ENCODE measurements around the gene MLLT6. TPM values are rescaled to one million over a fixed set of nuclear protein-coding genes. Genes with fewer than 3 reads are reported as not detected.
A peak's percentile ranks its signal among the peaks of the same experiment; 100 is the strongest.

The MLLT6 gene
- total and polyA plus RNA-seq, 2 of the 13 experiments (the other 11 are each of a cell fraction or from before 2014, with no cell fraction given) = 50.7 to 69.5 TPM

DNA sequence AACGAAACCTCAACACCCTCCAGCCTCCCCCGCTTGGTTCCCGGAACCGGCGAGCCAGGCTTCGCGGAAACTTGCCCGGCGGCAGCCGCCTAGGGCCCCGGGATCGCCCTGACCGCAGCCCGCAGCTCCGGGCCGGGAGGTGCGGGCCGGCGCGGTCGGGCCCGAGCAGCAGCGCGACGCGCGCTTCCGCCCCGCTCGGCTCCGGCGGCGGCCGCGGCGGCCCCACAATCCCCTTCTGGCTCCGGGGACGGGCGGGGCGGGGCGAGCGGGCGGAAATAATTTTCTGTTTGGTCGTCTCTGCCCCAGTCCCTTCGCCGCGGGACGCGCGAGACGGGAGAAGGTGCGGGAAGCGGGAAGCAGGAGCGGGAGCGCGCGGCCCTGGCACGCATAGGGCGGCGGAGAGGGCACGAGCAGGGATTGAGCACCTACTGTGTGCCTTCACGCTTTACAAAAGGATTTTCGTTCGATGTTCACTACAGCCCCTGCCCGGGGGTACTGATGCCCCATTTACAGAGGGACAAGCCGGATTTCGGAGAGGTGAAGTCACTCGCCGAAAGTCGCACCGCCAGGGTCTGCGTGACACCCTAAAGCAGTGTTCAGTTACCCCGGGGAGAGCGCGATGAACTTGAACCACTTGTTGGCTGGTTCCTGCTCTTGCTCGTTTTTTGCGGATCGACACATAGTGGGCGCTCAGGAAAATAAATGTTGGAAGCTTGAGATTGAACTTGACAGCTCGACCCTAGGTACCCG, 2.7 kb upstream of the MLLT6 start (continued):
- TF ChIP-seq HNF1A (IDR thresholded peaks at IDR 0.05; ENCODE audit: low read depth) (no peak), HNF1A (CRISPR knock-in tag; IDR thresholded peaks at IDR 0.05; ENCODE audit: borderline replicate concordance) (peak; percentile 14), CEBPZ (IDR thresholded peaks at IDR 0.05; ENCODE audit: low read length) (no peak), ZNF335 (CRISPR knock-in tag; IDR thresholded peaks at IDR 0.05) (no peak), KLF15 (CRISPR knock-in tag; IDR thresholded peaks at IDR 0.05; ENCODE audit: borderline replicate concordance) (no peak; the same call in 1 of the 2 replicates), HNF1B (CRISPR knock-in tag; IDR thresholded peaks at IDR 0.05) (peak; percentile 87), ZSCAN9 (CRISPR knock-in tag; IDR thresholded peaks at IDR 0.05; ENCODE audit: borderline replicate concordance) (peak; percentile 83; the same call in 1 of the 2 replicates), ZNF672 (CRISPR knock-in tag; IDR thresholded peaks at IDR 0.05) (0 out of 2 replicates have a peak, but pooled peaks have one; percentile 26), NCOA1 (CRISPR knock-in tag; IDR thresholded peaks at IDR 0.05) (no peak), HNRNPL (IDR thresholded peaks at IDR 0.05; ENCODE audit: low read depth, low read length) (peak; percentile 86), NFIC (IDR thresholded peaks at IDR 0.05; ENCODE audit: low read length) (no peak; the same call in 1 of the 2 replicates), PLRG1 (conservative IDR thresholded peaks at IDR 0.05) (no peak), ZNF484 (CRISPR knock-in tag; IDR thresholded peaks at IDR 0.05; ENCODE audit: borderline replicate concordance, low read depth) (0 out of 2 replicates have a peak, but pooled peaks have one; percentile 82), HIVEP1 (CRISPR knock-in tag; IDR thresholded peaks at IDR 0.05) (peak; percentile 90)
- TF ChIP-seq, protein P1, sequence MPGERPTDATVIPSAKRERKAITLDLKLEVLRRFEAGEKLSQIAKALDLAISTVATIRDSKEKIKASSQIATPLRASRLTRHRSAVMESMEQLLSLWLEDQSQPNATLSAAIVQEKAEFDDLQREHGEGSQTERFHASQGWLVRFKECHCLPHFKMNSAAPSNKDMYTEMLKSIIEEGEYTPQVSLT (CRISPR knock-in tag; IDR thresholded peaks at IDR 0.05; ENCODE audit: borderline replicate concordance, low read depth) = no peak

Data from HepG2 (cell line).